DLD1 (cell line): Measurements from ENCODE around the gene OR2T5.
"Not testable (repeated sequence)": the region's sequence is repeated elsewhere in the genome, so short reads cannot be mapped to it uniquely, and the experiment has no call there.

ENCODE experiments used
- in situ Hi-C: cut with HindIII; loops from 2 replicates; pipeline ENCODE4 v1.10.0; 2017; ENCODE audit warnings: low sequenced_read_pairs

The OR2T5 gene, protein sequence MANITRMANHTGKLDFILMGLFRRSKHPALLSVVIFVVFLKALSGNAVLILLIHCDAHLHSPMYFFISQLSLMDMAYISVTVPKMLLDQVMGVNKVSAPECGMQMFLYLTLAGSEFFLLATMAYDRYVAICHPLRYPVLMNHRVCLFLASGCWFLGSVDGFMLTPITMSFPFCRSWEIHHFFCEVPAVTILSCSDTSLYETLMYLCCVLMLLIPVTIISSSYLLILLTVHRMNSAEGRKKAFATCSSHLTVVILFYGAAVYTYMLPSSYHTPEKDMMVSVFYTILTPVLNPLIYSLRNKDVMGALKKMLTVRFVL

GRCh38 chr1:248488289-248488688 is at the start of gene OR2T5:
Gene OR2T5 (plus strand): TSS chr1:248488589. CDS start chr1:248488589, 0 bp downstream.
- in situ Hi-C loops = not testable (repeated sequence)

DNA sequence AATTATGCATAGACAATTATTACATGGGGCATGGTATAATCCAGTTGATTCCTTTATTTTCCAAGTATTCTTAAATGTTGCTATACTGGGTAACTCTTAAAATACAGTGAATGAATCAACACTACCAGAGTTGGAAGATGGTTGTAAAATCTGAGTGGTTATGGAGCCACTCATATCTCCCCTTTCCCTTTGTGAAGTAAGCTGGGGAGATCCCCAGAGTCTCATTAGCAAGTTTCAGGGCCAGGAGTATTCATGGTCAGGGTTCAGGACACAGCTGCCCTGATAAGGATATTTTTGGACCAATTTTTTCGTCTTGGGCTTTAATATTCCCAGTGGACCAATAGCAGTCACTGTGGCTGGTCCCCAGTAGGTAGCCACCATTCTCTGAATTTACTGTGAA is 49.7 kb upstream of the OR2T5 start:
- in situ Hi-C loops = not testable (repeated sequence)

DNA sequence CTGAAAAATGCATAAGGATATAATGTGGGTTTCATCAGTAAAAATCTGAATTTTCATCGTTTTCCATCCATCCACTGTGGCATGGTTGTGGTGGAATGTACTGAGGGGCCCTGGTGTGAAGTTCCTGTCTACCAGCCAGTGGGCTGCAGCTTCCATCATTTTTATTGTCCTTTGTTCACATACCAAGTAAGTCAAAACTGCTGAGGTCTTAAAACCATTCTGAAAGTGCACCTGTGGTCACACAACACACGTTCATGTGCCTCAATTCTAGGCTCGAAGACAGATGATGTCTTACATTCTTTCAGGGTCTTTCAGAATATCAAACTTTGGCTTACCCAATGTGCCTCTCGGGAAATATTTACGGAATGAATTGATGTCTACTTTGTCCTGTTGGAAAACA is 49.1 kb upstream of the OR2T5 start:
- in situ Hi-C loops = not testable (repeated sequence)

GRCh38 chr1:248442500-248443277 is 45.7 kb upstream of the OR2T5 start:
- in situ Hi-C loops = not testable (repeated sequence)

DNA sequence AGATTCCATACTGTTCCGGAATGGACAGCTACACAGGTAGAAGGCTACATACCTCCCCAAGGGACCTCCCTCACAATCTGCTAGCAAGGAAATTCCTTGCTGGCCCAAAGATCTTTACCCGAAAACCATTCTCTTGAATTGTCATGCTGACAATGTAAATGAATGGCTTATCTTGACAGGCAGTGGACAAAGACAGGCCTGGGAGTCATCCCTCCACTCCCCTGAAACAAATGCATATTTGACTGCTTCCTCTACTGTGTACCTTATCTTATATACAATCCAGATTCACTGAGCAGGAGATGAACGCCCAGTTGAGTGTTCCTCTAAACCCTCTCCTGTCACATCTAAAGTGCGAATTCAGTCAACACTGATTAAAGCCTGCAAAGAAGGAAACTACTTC is 43.8 kb upstream of the OR2T5 start:
- in situ Hi-C loops = not testable (repeated sequence)

DNA sequence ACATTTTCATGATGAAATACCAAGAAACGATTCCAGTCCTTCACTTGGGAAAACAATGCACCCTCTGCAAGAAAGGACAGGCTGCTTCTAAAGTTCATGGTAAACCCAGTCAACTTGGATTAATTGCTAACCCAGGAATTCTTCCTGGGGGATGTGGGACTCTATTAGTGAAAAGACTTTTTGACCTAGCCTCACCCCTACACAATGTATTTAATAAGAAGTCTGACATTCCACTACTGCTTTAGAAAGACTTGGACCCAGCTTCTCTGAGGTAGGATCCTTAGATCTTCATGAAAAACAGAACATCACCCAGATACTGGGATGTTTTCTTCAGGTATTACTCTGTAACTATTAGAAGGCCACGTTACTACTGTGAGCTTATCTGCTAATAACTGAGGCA is 43.0 kb upstream of the OR2T5 start, which contains the start of gene OR2T2:
Gene OR2T2 (plus strand): TSS at position 239 of the 400 bp plus-strand sequence. CDS start 7,161 bp downstream, outside the sequence.
- in situ Hi-C loops = not testable (repeated sequence)

DNA sequence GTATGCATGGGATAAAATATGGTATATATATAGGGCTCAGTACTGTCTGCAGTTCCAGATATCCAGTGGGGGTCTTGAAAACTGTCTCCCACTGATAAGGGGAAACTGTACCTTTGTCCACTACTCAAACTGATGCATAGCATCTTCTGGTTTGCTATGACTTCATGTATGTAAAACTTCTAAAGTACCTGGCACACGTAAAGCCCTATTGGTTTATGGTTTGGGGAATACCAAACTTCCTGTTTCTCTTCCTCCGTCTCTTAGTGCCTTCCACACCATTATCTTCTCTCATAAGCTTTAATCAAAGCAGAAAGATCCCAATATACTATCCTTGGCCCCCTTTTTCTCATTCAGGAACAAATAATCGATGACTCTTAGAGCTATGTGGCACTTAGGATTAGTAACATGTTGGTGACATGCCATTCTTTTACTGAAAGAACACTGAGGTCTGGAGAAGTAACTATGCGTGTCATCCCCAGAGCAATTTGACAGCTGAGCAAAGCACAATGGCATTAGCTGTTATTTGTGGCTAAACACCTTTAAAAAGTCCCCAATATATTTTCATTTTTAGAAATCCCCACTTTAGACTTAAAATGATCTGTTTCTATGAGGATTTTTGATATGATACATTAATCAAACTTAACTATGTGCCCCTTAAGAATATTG is 39.8 kb upstream of the OR2T5 start:
- in situ Hi-C loops = not testable (repeated sequence)

DNA sequence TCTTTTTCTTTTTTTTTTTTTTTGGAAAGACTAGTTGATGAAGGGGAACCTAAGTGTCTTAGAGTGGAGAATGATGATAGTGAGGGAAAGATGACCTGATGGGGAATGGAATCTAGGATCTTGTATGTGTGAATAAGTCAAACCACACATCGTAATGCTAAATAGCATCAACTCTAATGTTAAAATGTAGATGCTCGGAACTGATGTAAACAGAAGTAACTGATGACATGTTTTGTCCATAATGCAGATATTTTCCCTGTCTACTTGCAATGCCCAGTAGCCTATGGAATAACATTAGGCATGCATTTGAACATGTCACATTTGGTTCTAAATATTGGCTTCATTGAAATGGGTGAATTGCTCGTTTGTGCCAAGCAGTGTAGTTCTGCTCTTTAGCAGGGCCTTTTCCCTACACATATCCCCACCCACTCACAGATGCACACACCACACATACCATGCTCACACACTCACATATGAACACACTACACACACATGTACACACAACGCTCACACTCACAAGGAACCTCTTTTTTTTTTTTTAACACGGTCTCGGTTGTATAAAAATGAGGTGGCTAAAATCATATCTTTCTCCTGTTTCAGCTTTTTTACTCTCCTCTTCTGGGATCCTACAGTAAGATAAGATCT is 38.4 kb upstream of the OR2T5 start:
- in situ Hi-C loops = not testable (repeated sequence)

- in situ Hi-C loops = not testable (repeated sequence)
Measured at GRCh38 chr1:248450466-248451145, 37.8 kb upstream of the OR2T5 start.

DNA sequence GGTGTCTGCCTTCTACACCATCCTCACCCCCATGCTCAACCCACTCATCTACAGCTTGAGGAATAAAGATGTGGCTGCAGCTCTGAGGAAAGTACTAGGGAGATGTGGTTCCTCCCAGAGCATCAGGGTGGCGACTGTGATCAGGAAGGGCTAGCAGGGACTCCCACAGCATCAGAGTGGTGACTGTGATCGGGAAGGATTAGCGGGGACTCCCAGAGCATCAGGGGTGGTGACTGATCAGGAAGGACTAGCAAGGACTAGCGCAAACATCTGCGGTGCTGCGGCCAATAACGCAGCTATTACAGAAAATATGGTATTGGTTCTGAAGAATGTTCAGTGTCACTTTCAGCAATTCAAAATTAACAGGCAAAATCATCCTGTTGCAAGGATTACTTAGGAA is 34.8 kb upstream of the OR2T5 start:
- in situ Hi-C loops = not testable (repeated sequence)

- in situ Hi-C loops = not testable (repeated sequence)
Measured at GRCh38 chr1:248455045-248455444, 33.3 kb upstream of the OR2T5 start.

DNA sequence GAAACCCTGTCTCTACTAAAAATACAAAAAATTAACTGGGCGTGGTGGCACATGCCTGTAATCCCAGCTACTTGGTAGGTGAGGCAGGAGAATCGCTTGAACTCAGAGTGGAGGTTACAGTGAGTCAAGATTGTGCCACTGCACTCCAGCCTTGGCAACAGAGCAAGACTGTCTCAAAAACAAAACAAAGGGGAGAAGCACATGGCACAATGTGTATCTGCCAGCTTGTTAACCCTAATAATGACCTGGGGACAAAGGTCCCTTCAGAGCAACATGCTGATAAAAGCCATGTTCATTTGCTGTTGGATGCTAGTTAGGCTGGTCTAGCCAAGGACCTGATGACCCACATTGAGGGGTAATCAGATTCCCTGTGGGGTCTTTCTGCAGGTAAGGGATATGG is 31.8 kb upstream of the OR2T5 start:
- in situ Hi-C loops = not testable (repeated sequence)

GRCh38 chr1:248459117-248459516 is 29.3 kb upstream of the OR2T5 start:
- in situ Hi-C loops = not testable (repeated sequence)

DNA sequence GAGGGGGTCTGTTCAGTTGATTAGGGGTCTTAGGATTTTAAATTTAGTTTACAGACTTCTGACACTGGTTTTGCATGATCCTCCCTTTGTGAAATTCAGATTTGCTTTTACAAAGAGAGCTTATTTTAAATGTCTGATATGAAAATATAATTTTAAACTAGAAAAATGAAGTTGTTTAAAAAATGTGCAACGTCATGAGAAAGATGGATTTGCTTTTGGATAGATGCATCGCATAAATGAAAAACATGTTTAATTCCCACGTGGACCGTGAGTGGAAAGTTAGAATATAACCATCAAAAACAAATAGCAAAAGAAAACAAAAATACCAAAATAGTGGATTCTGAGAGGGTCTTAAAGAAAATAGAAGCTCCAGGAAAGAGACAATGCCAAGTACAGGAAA is 17.2 kb upstream of the OR2T5 start:
- in situ Hi-C loops = no loop called here

DNA sequence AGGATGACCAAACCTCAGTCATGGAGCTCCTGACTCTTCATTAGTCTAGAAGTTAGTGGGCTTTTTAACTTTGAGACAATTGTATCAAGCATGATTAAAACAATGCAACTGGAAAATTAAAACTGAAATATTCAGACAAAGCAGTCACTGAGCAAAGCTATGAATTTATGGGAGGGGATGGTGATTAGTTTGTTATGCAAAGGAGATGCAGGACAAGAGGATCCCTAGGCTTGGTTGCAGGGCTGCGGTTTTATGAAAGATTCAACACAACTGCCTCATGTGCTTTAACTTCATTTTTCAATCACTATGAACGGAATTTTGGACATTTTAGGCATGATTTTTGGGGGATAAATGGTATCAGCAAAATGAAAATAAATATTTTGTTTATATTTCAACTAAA is 16.3 kb upstream of the OR2T5 start:
- in situ Hi-C loops = not testable (repeated sequence)

DNA sequence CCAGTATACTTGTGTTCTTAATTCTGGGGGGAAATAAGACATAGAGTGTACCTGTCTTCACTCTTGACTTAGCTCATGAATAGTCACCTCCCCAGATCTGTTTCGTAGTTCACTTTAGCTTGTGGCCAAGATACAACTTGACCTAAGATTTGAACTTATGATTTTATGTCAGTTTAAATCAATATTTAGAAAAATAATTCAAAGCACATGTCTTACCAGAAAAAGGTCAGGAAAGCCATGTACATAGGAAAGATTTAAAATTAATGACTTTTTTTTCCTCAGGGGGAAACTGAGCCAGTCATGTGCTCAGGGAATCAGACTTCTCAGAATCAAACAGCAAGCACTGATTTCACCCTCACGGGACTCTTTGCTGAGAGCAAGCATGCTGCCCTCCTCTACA is 15.3 kb upstream of the OR2T5 start, which contains the start of gene OR2T3:
Gene OR2T3 (plus strand): TSS at position 301 of the 400 bp plus-strand sequence. CDS start 0 bp downstream, at position 301.
- in situ Hi-C loops = not testable (repeated sequence)

DNA sequence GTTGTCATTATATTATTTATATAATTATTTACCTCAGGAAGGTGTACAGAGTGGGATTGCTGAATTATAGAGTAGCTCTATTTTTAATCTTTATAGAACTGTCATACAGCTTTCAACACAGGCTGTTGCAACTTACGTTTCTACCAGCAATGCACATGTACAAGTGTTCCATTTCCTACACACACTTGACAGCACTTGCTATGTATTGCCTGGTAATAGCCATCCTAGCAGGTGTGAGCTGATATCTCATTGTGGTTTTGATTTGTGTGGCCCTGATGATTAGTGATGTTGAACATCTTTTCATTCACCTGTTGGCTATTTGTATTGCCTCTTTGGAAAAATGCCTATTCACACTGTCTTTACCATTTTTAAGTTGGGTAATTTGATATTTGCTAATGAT is 12.7 kb upstream of the OR2T5 start:
- in situ Hi-C loops = not testable (repeated sequence)

- in situ Hi-C loops = not testable (repeated sequence)
Measured at GRCh38 chr1:248481686-248482579, 6.5 kb upstream of the OR2T5 start.

DNA sequence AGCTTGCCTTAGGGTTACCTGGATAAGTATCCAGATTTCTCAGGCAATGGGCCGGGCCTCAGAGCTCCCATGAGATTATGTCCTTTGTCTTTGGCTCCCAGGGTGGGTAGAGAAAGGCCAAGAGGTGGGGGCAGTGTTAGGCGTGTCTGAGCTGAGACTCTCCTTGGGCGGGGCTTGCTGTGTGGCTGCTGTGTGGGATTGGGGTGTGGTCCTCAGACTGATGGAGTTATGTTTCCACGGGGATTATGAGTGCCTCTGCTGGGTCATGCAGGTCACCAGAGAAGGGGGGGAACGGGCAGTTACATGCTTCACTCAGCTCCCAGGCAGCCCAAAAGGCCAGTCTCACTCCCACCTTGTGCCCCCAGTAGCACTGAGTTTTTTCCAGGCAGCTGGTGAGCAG is 8.3 kb downstream of the OR2T5 start:
- in situ Hi-C loops = not testable (repeated sequence)
